H1 (cell line): ENCODE results near the gene NR4A1. TPM values are rescaled to one million over a fixed set of nuclear protein-coding genes. Genes with fewer than 3 reads are reported as not detected.

Experiments
- EZH2 ChIP-seq: fragments of 200-600 bp; sonication (generic); IDR thresholded peaks from 2 replicates; pipeline ENCODE4 v1.7.1; 2012; ENCODE audit warnings: low read depth, mild to moderate bottlenecking, moderate library complexity, low read length, inconsistent platforms; ENCODE audit not compliant: severe bottlenecking
- SP1 ChIP-seq: IDR thresholded peaks from 2 replicates; pipeline ENCODE4 v1.6.1; 2011; ENCODE audit warnings: low read depth, low read length
- SP2 ChIP-seq: IDR thresholded peaks from 2 replicates; pipeline ENCODE4 v1.6.1; 2012; ENCODE audit warnings: mild to moderate bottlenecking, low read length, inconsistent platforms
- polyA plus RNA-seq, 7 experiments: library from polyadenylated mRNA; depleted of rRNA in 3 of 7; stranded (reverse) in 5 of 7; unstranded in 2 of 7; fragments of >200 nt in 5 of 7; fragments of 200-250 nt in 2 of 7; gene quantifications; 1 replicate in 5 of 7; 2 replicates in 1 of 7; 4 replicates in 1 of 7; pipeline versions ENCODE4 v1.2.1 to v1.2.3, GENCODE V29; 2011 to 2013; ENCODE audit warnings: missing spikeins in 2 of 7, mixed read lengths in 2 of 7
- total RNA-seq: library from RNA; stranded (reverse); fragmentation: NEBNext Ultra II Directional; extraction: Animal tissue kit (Norgen Biotek cat#: 25700); gene quantifications from 2 replicates; pipeline ENCODE4 v1.2.1, GENCODE V29; 2021
- TF ChIP-seq, protein P1 (sequence below): IDR thresholded peaks from 2 replicates; pipeline ENCODE4 v1.6.1; 2012; ENCODE audit warnings: inconsistent platforms
- TF ChIP-seq, protein P2 (sequence below): IDR thresholded peaks from 2 replicates; pipeline ENCODE4 v1.6.1; 2012; ENCODE audit warnings: inconsistent platforms
- TF ChIP-seq, protein P3 (sequence below), 3 experiments: IDR thresholded peaks; 1 replicate in 2 of 3; 2 replicates in 1 of 3; pipeline versions ENCODE4 v1.5.1 to v1.6.1; 2011; ENCODE audit warnings: low read length in 3 of 3, mild to moderate bottlenecking in 3 of 3, inconsistent platforms in 2 of 3, low read depth in 1 of 3, moderate library complexity in 1 of 3; ENCODE audit not compliant: insufficient read depth in 1 of 3; ENCODE audit errors: control extremely low read depth in 1 of 3

The NR4A1 gene
- total and polyA plus RNA-seq, 2 of the 8 experiments (the other 6 are each of a cell fraction or from before 2014, with no cell fraction given), result 18.7 to 23.3 TPM

DNA sequence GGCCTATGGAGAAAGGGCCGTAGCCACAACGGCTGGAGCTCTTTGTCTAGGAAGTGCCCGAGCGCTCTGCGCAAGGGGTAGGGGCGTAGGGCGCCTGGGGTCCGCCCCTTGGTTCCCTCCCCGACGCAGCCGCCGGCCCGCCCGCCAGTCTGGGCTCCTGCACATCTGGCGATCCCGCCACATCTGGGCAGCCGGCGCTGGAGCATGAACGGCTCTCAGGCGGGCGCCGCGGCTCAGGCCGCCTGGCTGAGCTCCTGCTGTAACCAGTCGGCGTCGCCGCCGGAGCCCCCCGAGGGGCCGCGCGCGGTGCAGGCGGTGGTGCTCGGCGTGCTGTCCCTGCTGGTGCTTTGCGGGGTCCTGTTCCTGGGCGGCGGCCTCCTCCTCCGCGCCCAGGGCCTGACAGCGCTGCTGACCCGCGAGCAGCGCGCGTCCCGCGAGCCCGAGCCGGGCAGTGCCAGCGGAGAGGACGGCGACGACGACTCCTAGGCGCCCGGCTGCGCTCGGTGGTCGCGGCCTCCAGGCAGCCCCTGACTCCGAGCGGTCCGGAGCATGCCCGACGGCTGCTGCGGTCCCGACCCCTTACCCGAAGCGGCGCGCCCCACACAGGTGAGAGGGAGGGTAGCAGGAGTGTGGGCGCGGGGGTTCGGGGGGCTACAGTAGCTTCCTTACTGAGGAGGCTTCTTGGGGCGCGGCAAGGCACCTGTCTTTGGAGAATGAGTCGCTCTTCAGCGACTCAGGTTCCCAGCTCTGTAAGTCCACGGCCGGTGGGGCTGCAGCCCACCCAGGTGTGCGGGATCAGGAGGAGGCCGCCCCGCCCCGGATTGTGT is 28.5 kb downstream of the NR4A1 start, which contains the start of gene SMIM41 (continued):
- TF ChIP-seq EZH2 (no peak), SP2 (no peak), SP1 (no peak)
- TF ChIP-seq, protein P1, sequence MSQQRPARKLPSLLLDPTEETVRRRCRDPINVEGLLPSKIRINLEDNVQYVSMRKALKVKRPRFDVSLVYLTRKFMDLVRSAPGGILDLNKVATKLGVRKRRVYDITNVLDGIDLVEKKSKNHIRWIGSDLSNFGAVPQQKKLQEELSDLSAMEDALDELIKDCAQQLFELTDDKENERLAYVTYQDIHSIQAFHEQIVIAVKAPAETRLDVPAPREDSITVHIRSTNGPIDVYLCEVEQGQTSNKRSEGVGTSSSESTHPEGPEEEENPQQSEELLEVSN, result peak; percentile 55
- TF ChIP-seq, protein P2, sequence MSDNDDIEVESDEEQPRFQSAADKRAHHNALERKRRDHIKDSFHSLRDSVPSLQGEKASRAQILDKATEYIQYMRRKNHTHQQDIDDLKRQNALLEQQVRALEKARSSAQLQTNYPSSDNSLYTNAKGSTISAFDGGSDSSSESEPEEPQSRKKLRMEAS, result peak; percentile 33; the same call in 1 of the 2 replicates
- TF ChIP-seq, protein P3, sequence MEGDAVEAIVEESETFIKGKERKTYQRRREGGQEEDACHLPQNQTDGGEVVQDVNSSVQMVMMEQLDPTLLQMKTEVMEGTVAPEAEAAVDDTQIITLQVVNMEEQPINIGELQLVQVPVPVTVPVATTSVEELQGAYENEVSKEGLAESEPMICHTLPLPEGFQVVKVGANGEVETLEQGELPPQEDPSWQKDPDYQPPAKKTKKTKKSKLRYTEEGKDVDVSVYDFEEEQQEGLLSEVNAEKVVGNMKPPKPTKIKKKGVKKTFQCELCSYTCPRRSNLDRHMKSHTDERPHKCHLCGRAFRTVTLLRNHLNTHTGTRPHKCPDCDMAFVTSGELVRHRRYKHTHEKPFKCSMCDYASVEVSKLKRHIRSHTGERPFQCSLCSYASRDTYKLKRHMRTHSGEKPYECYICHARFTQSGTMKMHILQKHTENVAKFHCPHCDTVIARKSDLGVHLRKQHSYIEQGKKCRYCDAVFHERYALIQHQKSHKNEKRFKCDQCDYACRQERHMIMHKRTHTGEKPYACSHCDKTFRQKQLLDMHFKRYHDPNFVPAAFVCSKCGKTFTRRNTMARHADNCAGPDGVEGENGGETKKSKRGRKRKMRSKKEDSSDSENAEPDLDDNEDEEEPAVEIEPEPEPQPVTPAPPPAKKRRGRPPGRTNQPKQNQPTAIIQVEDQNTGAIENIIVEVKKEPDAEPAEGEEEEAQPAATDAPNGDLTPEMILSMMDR (IDR thresholded peaks at IDR 0.05; ENCODE audit: control extremely low read depth in 1 of 3, insufficient read depth in 1 of 3, low read depth in 1 of 3, low read length in 3 of 3), result peak in 1 of 3 experiments; percentile 29; a peak in 2 of 4 replicates
